Measurements from ENCODE around the gene BANP. TPM values are rescaled to one million over a fixed set of nuclear protein-coding genes. Genes with fewer than 3 reads are reported as not detected.

Gene BANP
- total RNA-seq, 1 experiment from 2014 or later, result 24.2 TPM

DNA sequence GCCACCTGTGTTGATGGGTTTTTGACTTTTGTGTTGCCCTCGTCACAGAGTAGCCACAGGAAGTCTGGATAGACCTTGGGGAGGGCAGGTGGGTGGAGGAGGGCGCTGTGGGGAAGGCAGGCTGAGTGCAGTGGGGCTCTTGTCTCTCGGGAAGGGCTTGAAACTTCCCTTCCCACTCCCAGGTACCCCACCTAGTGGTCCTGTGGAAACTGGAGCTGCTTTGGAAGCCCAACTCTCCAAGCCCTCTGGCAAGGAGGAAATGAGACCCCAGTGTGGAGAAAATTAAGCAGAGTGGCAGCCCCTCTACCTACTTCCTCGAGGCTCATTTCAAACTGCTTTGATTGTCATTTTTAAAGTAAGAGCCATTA, 24.1 kb upstream of the BANP start:
- H3K9me2 ChIP-seq (replicated peaks; ENCODE audit: low read length), result no peaks in the 10 kb centered on the region
- H3K79me2 ChIP-seq (ENCODE audit: low read length), result no peaks in the 10 kb centered on the region
- ChIA-PET CTCF (no interaction called here), POLR2A (ENCODE audit: unreplicated experiment) (no interaction called here)
- H3K4me3 ChIP-seq (ENCODE audit: low read length), result no peak overlapping the region
- intact Hi-C loops (cut with micrococcal nuclease), result no loop called here
- H2AFZ ChIP-seq (ENCODE audit: low read length), result no peak overlapping the region
- DNase-seq (no peak), ATAC-seq (no peak)
- H3K9ac ChIP-seq (ENCODE audit: low read length), result no peak overlapping the region
- no peaks in the 10 kb centered on the region for H3K4me1 ChIP-seq (ENCODE audit: insufficient read depth, low read length)
- BruUV-seq (replicated peaks), result no TSS peak
- H3K27me3 ChIP-seq (ENCODE audit: low read length), result no peaks in the 10 kb centered on the region
- TF ChIP-seq, protein P1, sequence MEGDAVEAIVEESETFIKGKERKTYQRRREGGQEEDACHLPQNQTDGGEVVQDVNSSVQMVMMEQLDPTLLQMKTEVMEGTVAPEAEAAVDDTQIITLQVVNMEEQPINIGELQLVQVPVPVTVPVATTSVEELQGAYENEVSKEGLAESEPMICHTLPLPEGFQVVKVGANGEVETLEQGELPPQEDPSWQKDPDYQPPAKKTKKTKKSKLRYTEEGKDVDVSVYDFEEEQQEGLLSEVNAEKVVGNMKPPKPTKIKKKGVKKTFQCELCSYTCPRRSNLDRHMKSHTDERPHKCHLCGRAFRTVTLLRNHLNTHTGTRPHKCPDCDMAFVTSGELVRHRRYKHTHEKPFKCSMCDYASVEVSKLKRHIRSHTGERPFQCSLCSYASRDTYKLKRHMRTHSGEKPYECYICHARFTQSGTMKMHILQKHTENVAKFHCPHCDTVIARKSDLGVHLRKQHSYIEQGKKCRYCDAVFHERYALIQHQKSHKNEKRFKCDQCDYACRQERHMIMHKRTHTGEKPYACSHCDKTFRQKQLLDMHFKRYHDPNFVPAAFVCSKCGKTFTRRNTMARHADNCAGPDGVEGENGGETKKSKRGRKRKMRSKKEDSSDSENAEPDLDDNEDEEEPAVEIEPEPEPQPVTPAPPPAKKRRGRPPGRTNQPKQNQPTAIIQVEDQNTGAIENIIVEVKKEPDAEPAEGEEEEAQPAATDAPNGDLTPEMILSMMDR (conservative IDR thresholded peaks at IDR 0.05; ENCODE audit: low read depth, low read length), result no peak; the same call in 1 of the 2 replicates
- TF ChIP-seq EZH2phosphoT487 (IDR thresholded peaks at IDR 0.05; ENCODE audit: borderline replicate concordance, low read length) (no peak), EZH2 (IDR thresholded peaks at IDR 0.05; ENCODE audit: low read length, unreplicated experiment) (no peak)
- no peak overlapping the region for H3K4me2 ChIP-seq (ENCODE audit: low read length)
- no peaks in the 10 kb centered on the region for H3K9me3 ChIP-seq (ENCODE audit: low read length)
- H3K36me3 ChIP-seq (ENCODE audit: low read depth, low read length), result no peaks in the 10 kb centered on the region
- H4K20me1 ChIP-seq (ENCODE audit: low read length), result no peaks in the 10 kb centered on the region
- no peaks in the 10 kb centered on the region for H3F3A ChIP-seq (ENCODE audit: low read length, unreplicated experiment)
- no peak overlapping the region for H3K27ac ChIP-seq (ENCODE audit: low read length)

DNA sequence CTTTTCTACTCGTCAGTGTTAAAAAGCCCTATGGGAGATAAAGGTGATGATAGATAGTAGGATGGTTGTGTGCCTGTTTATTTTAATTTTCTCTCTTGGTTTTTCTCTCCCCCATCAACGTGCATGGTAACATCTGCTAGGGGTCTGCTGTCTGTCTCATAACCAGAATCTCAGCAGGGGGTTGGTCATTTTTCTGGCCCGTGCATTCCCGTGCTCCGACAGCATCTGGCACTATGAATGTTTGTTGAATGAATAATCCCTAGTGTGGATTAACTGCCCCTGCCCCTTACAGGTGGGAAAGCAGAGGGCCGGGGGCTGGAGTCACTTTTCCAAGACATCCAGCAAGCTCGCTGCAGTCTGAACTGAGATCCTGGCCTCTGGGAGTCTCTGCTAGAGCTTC, 21.2 kb upstream of the BANP start:
- CTCF ChIA-PET, result no interaction called here
- no peaks in the 10 kb centered on the region for H3K9me3 ChIP-seq (ENCODE audit: low read length)
- no peak for DNase-seq
- H3K27ac ChIP-seq (ENCODE audit: low read length), result no peak overlapping the region
- no peaks in the 10 kb centered on the region for H4K20me1 ChIP-seq (ENCODE audit: low read length)
- 0 out of 2 replicates have a peak overlapping the region, but pooled peaks have one; percentile 1 for H2AFZ ChIP-seq (ENCODE audit: low read length)
- H3K9me2 ChIP-seq (replicated peaks; ENCODE audit: low read length), result no peaks in the 10 kb centered on the region
- no peak for ATAC-seq
- no peaks in the 10 kb centered on the region for H3F3A ChIP-seq (ENCODE audit: low read length, unreplicated experiment)
- POLR2A ChIA-PET (ENCODE audit: unreplicated experiment), result no interaction called here
- H3K27me3 ChIP-seq (ENCODE audit: low read length), result no peaks in the 10 kb centered on the region
- no peaks in the 10 kb centered on the region for H3K79me2 ChIP-seq (ENCODE audit: low read length)
- no peaks in the 10 kb centered on the region for H3K4me1 ChIP-seq (ENCODE audit: insufficient read depth, low read length)
- TF ChIP-seq EZH2 (IDR thresholded peaks at IDR 0.05; ENCODE audit: low read length, unreplicated experiment) (no peak), EZH2phosphoT487 (IDR thresholded peaks at IDR 0.05; ENCODE audit: borderline replicate concordance, low read length) (no peak)
- TF ChIP-seq, protein P1 (conservative IDR thresholded peaks at IDR 0.05; ENCODE audit: low read depth, low read length), result no peak
- H3K9ac ChIP-seq (ENCODE audit: low read length), result no peak overlapping the region
- intact Hi-C loops (cut with micrococcal nuclease), result no loop called here
- no peak overlapping the region for H3K4me2 ChIP-seq (ENCODE audit: low read length)
- no TSS peak for BruUV-seq (replicated peaks)
- no peak overlapping the region for H3K4me3 ChIP-seq (ENCODE audit: low read length)
- H3K36me3 ChIP-seq (ENCODE audit: low read depth, low read length), result no peaks in the 10 kb centered on the region

DNA sequence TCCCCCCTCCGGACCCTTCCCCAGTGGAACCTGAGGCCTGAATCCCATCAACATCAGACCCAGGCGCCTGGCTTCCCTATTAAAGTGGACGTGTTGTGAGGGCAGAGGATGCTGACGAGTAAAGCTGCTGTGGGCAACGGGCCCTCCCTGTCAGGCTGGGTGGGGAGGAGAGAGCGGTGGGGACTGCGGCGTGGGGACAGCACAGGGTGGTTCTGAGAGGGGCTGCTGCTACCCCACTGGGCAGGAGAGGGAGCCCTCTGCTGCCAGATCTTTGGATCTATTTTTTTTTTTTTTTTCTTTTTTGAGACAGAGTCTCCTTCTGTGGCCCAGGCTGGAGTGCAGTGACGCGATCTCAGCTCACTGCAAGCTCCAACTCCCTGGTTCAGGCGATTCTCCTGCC, 20.8 kb upstream of the BANP start:
- Histone ChIP-seq H3K36me3 (ENCODE audit: low read depth, low read length) (no peaks in the 10 kb centered on the region), H3K27ac (ENCODE audit: low read length) (no peak overlapping the region), H3K79me2 (ENCODE audit: low read length) (no peaks in the 10 kb centered on the region), H3K9me3 (ENCODE audit: low read length) (no peaks in the 10 kb centered on the region), H3K4me1 (ENCODE audit: insufficient read depth, low read length) (no peaks in the 10 kb centered on the region), H3K4me3 (ENCODE audit: low read length) (no peak overlapping the region), H2AFZ (ENCODE audit: low read length) (0 out of 2 replicates have a peak overlapping the region, but pooled peaks have one; percentile 1), H3K9ac (ENCODE audit: low read length) (no peak overlapping the region), H3K4me2 (ENCODE audit: low read length) (no peak overlapping the region), H3F3A (ENCODE audit: low read length, unreplicated experiment) (no peaks in the 10 kb centered on the region), H4K20me1 (ENCODE audit: low read length) (no peaks in the 10 kb centered on the region), H3K9me2 (replicated peaks; ENCODE audit: low read length) (no peaks in the 10 kb centered on the region), H3K27me3 (ENCODE audit: low read length) (no peaks in the 10 kb centered on the region)
- TF ChIP-seq EZH2phosphoT487 (IDR thresholded peaks at IDR 0.05; ENCODE audit: borderline replicate concordance, low read length), result no peak
- TF ChIP-seq, protein P1 (conservative IDR thresholded peaks at IDR 0.05; ENCODE audit: low read depth, low read length), result peak; percentile 33; the same call in 1 of the 2 replicates
- no TSS peak for BruUV-seq (replicated peaks)
- DNase-seq, result no peak
- CTCF ChIA-PET, result no interaction called here
- POLR2A ChIA-PET (ENCODE audit: unreplicated experiment), result no interaction called here
- no peak for ATAC-seq
- intact Hi-C loops (cut with micrococcal nuclease), result no loop called here

Data from PC-3 (cell line).